MM.1S (cell line): ENCODE data around the gene DGAT2.

Experiments used
- DNase-seq: peaks from one replicate; pipeline ENCODE4 v3.0.0-alpha.2; 2015
- H2AFZ ChIP-seq: fragments of 300-600 bp; sonication (generic); 2 replicates; pipeline ENCODE4 v1.6.0; 2016; ENCODE audit warnings: antibody characterized with exemption, low read length
- H3F3A ChIP-seq: fragments of 300-600 bp; sonication (generic); 2 replicates; pipeline ENCODE4 v1.6.1; 2016; ENCODE audit warnings: mild to moderate bottlenecking, antibody characterized with exemption, low read length, moderate library complexity, mixed read lengths; ENCODE audit not compliant: insufficient read depth
- H3K27ac ChIP-seq: fragments of 300-600 bp; sonication (generic); 2 replicates; pipeline ENCODE4 v1.5.1; 2016; ENCODE audit warnings: mild to moderate bottlenecking, low read length
- H3K27me3 ChIP-seq: fragments of 300-600 bp; sonication (generic); replicated peaks from 2 replicates; pipeline ENCODE4 v1.6.0; 2016; ENCODE audit warnings: low read length; ENCODE audit not compliant: insufficient read depth
- H3K36me3 ChIP-seq: fragments of 300-600 bp; sonication (generic); replicated peaks from 2 replicates; pipeline ENCODE4 v1.6.1; 2016; ENCODE audit warnings: mild to moderate bottlenecking, low read length, mixed read lengths; ENCODE audit not compliant: insufficient read depth
- H3K4me1 ChIP-seq: fragments of 300-600 bp; sonication (generic); 2 replicates; pipeline ENCODE4 v1.6.1; 2016; ENCODE audit warnings: low read length, mixed read lengths
- H3K4me2 ChIP-seq: fragments of 300-600 bp; sonication (generic); 2 replicates; pipeline ENCODE4 v1.6.0; 2016; ENCODE audit warnings: low read depth, low read length
- H3K4me3 ChIP-seq: fragments of 300-600 bp; sonication (generic); 2 replicates; pipeline ENCODE4 v1.5.1; 2016; ENCODE audit warnings: low read length, mixed read lengths
- H3K79me2 ChIP-seq: fragments of 300-600 bp; sonication (generic); 2 replicates; pipeline ENCODE4 v1.6.1; 2016; ENCODE audit warnings: mixed run types, low read length, mixed read lengths
- H3K9ac ChIP-seq: fragments of 300-600 bp; sonication (generic); 2 replicates; pipeline ENCODE4 v1.6.1; 2016; ENCODE audit warnings: low read length, mixed read lengths
- H3K9me2 ChIP-seq: fragments of 300-600 bp; sonication (generic); replicated peaks from 2 replicates; pipeline ENCODE4 v1.6.1; 2016; ENCODE audit warnings: mild to moderate bottlenecking, low read length, mixed read lengths; ENCODE audit not compliant: insufficient read depth
- H3K9me3 ChIP-seq: fragments of 300-600 bp; sonication (generic); replicated peaks from 2 replicates; pipeline ENCODE4 v1.6.1; 2016; ENCODE audit warnings: mild to moderate bottlenecking, low read length, mixed read lengths; ENCODE audit not compliant: insufficient read depth
- H4K20me1 ChIP-seq: fragments of 300-600 bp; sonication (generic); 2 replicates; pipeline ENCODE4 v1.6.1; 2016; ENCODE audit warnings: mild to moderate bottlenecking, low read length, moderate library complexity, mixed read lengths; ENCODE audit not compliant: insufficient read depth
- EZH2 ChIP-seq: fragments of 300-600 bp; sonication (generic); optimal IDR thresholded peaks from 2 replicates; pipeline ENCODE3; 2017; ENCODE audit warnings: low read depth, mild to moderate bottlenecking, antibody characterized with exemption, low read length, mixed read lengths
- EZH2phosphoT487 ChIP-seq: fragments of 300-600 bp; sonication (generic); IDR thresholded peaks from 2 replicates; pipeline ENCODE4 v1.6.1; 2018; ENCODE audit warnings: antibody characterized with exemption, low read length
- TF ChIP-seq, protein P1 (sequence below): fragments of 300-600 bp; sonication (generic); IDR thresholded peaks from 2 replicates; pipeline ENCODE4 v1.5.1; 2016; ENCODE audit warnings: antibody characterized with exemption, low read length, mixed read lengths

Gene DGAT2

GRCh38 chr11:75809111-75809510, 40.5 kb downstream of the DGAT2 start:
- no peak for DNase-seq
- H3K9me3 ChIP-seq: no peaks in the 10 kb centered on the region
- H3K27me3 ChIP-seq: no peaks in the 10 kb centered on the region
- H3F3A ChIP-seq: no peaks in the 10 kb centered on the region
- no peak overlapping the region for H3K4me2 ChIP-seq
- TF ChIP-seq EZH2phosphoT487 (no peak), EZH2 (no peak)
- TF ChIP-seq, protein P1, sequence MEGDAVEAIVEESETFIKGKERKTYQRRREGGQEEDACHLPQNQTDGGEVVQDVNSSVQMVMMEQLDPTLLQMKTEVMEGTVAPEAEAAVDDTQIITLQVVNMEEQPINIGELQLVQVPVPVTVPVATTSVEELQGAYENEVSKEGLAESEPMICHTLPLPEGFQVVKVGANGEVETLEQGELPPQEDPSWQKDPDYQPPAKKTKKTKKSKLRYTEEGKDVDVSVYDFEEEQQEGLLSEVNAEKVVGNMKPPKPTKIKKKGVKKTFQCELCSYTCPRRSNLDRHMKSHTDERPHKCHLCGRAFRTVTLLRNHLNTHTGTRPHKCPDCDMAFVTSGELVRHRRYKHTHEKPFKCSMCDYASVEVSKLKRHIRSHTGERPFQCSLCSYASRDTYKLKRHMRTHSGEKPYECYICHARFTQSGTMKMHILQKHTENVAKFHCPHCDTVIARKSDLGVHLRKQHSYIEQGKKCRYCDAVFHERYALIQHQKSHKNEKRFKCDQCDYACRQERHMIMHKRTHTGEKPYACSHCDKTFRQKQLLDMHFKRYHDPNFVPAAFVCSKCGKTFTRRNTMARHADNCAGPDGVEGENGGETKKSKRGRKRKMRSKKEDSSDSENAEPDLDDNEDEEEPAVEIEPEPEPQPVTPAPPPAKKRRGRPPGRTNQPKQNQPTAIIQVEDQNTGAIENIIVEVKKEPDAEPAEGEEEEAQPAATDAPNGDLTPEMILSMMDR: no peak
- no peaks in the 10 kb centered on the region for H3K79me2 ChIP-seq
- no peaks in the 10 kb centered on the region for H3K36me3 ChIP-seq
- no peak overlapping the region for H2AFZ ChIP-seq
- H3K4me3 ChIP-seq: no peak overlapping the region
- H3K4me1 ChIP-seq: peaks cover 18% of the 10 kb centered on the region
- no peaks in the 10 kb centered on the region for H4K20me1 ChIP-seq
- H3K27ac ChIP-seq: no peak overlapping the region
- no peaks in the 10 kb centered on the region for H3K9me2 ChIP-seq
- no peak overlapping the region for H3K9ac ChIP-seq

GRCh38 chr11:75809991-75810390, 41.4 kb downstream of the DGAT2 start:
- Histone ChIP-seq H3K36me3 (no peaks in the 10 kb centered on the region), H3K4me1 (peaks cover 18% of the 10 kb centered on the region), H3K9me2 (no peaks in the 10 kb centered on the region), H3K9ac (no peak overlapping the region), H2AFZ (no peak overlapping the region), H3K79me2 (no peaks in the 10 kb centered on the region), H4K20me1 (no peaks in the 10 kb centered on the region), H3K4me3 (no peak overlapping the region), H3F3A (0 out of 2 replicates have a peak, but pooled peaks cover under 1% of the 10 kb centered on the region), H3K4me2 (no peak overlapping the region), H3K27ac (no peak overlapping the region), H3K9me3 (no peaks in the 10 kb centered on the region), H3K27me3 (no peaks in the 10 kb centered on the region)
- no peak for DNase-seq
- TF ChIP-seq EZH2phosphoT487 (no peak), EZH2 (no peak)
- TF ChIP-seq, protein P1: no peak

GRCh38 chr11:75810637-75811390, 42.2 kb downstream of the DGAT2 start:
- H3K9ac ChIP-seq: no peak overlapping the region
- H3K79me2 ChIP-seq: peaks cover 5% of the 10 kb centered on the region
- peaks cover 19% of the 10 kb centered on the region for H3K4me1 ChIP-seq
- no peaks in the 10 kb centered on the region for H3K9me3 ChIP-seq
- no peaks in the 10 kb centered on the region for H3K9me2 ChIP-seq
- TF ChIP-seq EZH2 (no peak), EZH2phosphoT487 (no peak)
- no peak overlapping the region for H2AFZ ChIP-seq
- H3K36me3 ChIP-seq: no peaks in the 10 kb centered on the region
- no peaks in the 10 kb centered on the region for H3K27me3 ChIP-seq
- no peak for DNase-seq
- no peak overlapping the region for H3K4me3 ChIP-seq
- H3K27ac ChIP-seq: peak overlapping the region; percentile 4; the same call in 1 of the 2 replicates
- peak overlapping the region; percentile 18; the same call in 1 of the 2 replicates for H3K4me2 ChIP-seq
- no peaks in the 10 kb centered on the region for H4K20me1 ChIP-seq
- peaks cover 8% of the 10 kb centered on the region; the same call in 1 of the 2 replicates for H3F3A ChIP-seq

- Histone ChIP-seq H3K79me2 (peaks cover 12% of the 10 kb centered on the region), H3K9me3 (no peaks in the 10 kb centered on the region), H3K9me2 (no peaks in the 10 kb centered on the region), H4K20me1 (0 out of 2 replicates have a peak, but pooled peaks cover 5% of the 10 kb centered on the region), H3K9ac (no peak overlapping the region), H3K4me1 (peaks cover 26% of the 10 kb centered on the region), H3K27ac (no peak overlapping the region), H3K36me3 (no peaks in the 10 kb centered on the region), H3K4me2 (peak overlapping the region; percentile 18; the same call in 1 of the 2 replicates), H3F3A (peaks cover 9% of the 10 kb centered on the region; the same call in 1 of the 2 replicates), H3K4me3 (no peak overlapping the region), H3K27me3 (no peaks in the 10 kb centered on the region), H2AFZ (no peak overlapping the region)
- no peak for DNase-seq
- TF ChIP-seq EZH2phosphoT487 (no peak), EZH2 (no peak)
- TF ChIP-seq, protein P1: no peak
Observed at GRCh38 chr11:75811485-75811884, 42.9 kb downstream of the DGAT2 start.
